GM18508 (cell line): ENCODE results near the gene ROBO2.

Source experiments
- ATAC-seq: cut with Tn5 transposase; IDR thresholded peaks from one replicate; pipeline ENCODE4 v1.9.1; 2021; ENCODE audit warnings: moderate number of reproducible peaks; ENCODE audit not compliant: insufficient read depth, unreplicated experiment

The ROBO2 gene

GRCh38 chr3:77320514-77320913, 280.6 kb downstream of the ROBO2 start:
- ATAC-seq, result no peak

GRCh38 chr3:77321646-77322045, 281.7 kb downstream of the ROBO2 start:
- ATAC-seq, result no peak

GRCh38 chr3:77323626-77324025, 283.7 kb downstream of the ROBO2 start:
- ATAC-seq, result no peak

GRCh38 chr3:77324105-77324504, 284.2 kb downstream of the ROBO2 start:
- ATAC-seq, result no peak

- ATAC-seq, result no peak
These were observed 285.4 kb downstream of the ROBO2 start for GRCh38 chr3:77325280-77325679.

- ATAC-seq, result no peak
These were observed 285.8 kb downstream of the ROBO2 start for GRCh38 chr3:77325702-77326101.

- ATAC-seq, result no peak
These were observed 286.7 kb downstream of the ROBO2 start for GRCh38 chr3:77326586-77326985.

- ATAC-seq, result no peak
These were observed 288.8 kb downstream of the ROBO2 start for GRCh38 chr3:77328690-77329089.

- ATAC-seq, result no peak
These were observed 289.2 kb downstream of the ROBO2 start for GRCh38 chr3:77329116-77329515.

- no peak for ATAC-seq
These were observed 298.3 kb downstream of the ROBO2 start for GRCh38 chr3:77338195-77338594.

GRCh38 chr3:77342027-77342426, 302.1 kb downstream of the ROBO2 start:
- no peak for ATAC-seq

GRCh38 chr3:77342688-77343087, 302.8 kb downstream of the ROBO2 start:
- no peak for ATAC-seq

- no peak for ATAC-seq
These were observed 305.1 kb downstream of the ROBO2 start for GRCh38 chr3:77345009-77345408.

- no peak for ATAC-seq
These were observed 308.5 kb downstream of the ROBO2 start for GRCh38 chr3:77348244-77348855.

- ATAC-seq, result no peak
These were observed 315.1 kb downstream of the ROBO2 start for GRCh38 chr3:77354958-77355357.

GRCh38 chr3:77362936-77363335, 323.0 kb downstream of the ROBO2 start:
- no peak for ATAC-seq

- no peak for ATAC-seq
These were observed 325.3 kb downstream of the ROBO2 start for GRCh38 chr3:77365152-77365551.

- no peak for ATAC-seq
These were observed 330.5 kb downstream of the ROBO2 start for GRCh38 chr3:77370413-77370812.

GRCh38 chr3:77372018-77372417, 332.1 kb downstream of the ROBO2 start:
- ATAC-seq, result no peak

GRCh38 chr3:77372634-77373346, 332.9 kb downstream of the ROBO2 start:
- no peak for ATAC-seq

- no peak for ATAC-seq
These were observed 333.7 kb downstream of the ROBO2 start for GRCh38 chr3:77373619-77374018.

- ATAC-seq, result no peak
These were observed 336.6 kb downstream of the ROBO2 start for GRCh38 chr3:77376511-77376910.
